NB4 (cell line): Measurements from ENCODE around the gene FASLG.
"Not testable (repeated sequence)": the region's sequence is repeated elsewhere in the genome, so short reads cannot be mapped to it uniquely, and the experiment has no call there.

Experiments used
- DNase-seq: peaks from one replicate; pipeline ENCODE4 v3.0.0; 2010; ENCODE audit warnings: low read depth
- H3K4me3 ChIP-seq: one replicate; pipeline ENCODE4 v1.5.1; 2011; ENCODE audit warnings: mild to moderate bottlenecking, low read depth, low read length, moderate library complexity
- CTCF ChIP-seq: IDR thresholded peaks from one replicate; pipeline ENCODE4 v1.5.1; 2012; ENCODE audit warnings: low read depth, low read length
- MYC ChIP-seq: IDR thresholded peaks from 2 replicates; pipeline ENCODE4 v1.6.1; 2011; ENCODE audit warnings: low read depth, low read length
- POLR2A ChIP-seq: IDR thresholded peaks from 2 replicates; pipeline ENCODE4 v1.6.1; 2011; ENCODE audit warnings: mild to moderate bottlenecking; ENCODE audit not compliant: insufficient read length; ENCODE audit errors: extremely low read depth
- TF ChIP-seq, protein P1 (sequence below): IDR thresholded peaks from 2 replicates; pipeline ENCODE4 v1.6.1; 2011; ENCODE audit warnings: low read depth, low read length

The FASLG gene

GRCh38 chr1:172686143-172686542 lies 27.2 kb downstream of the FASLG start:
- DNase-seq, result no peak
- TF ChIP-seq POLR2A (no peak), CTCF (no peak), MYC (no peak)
- TF ChIP-seq, protein P1, sequence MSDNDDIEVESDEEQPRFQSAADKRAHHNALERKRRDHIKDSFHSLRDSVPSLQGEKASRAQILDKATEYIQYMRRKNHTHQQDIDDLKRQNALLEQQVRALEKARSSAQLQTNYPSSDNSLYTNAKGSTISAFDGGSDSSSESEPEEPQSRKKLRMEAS, result no peak

GRCh38 chr1:172688428-172689085 lies 29.7 kb downstream of the FASLG start:
- not testable (repeated sequence) for H3K4me3 ChIP-seq, DNase-seq

More at GRCh38 chr1:172686143-172686542, 27.2 kb downstream of the FASLG start:
- no peak overlapping the region for H3K4me3 ChIP-seq

DNA sequence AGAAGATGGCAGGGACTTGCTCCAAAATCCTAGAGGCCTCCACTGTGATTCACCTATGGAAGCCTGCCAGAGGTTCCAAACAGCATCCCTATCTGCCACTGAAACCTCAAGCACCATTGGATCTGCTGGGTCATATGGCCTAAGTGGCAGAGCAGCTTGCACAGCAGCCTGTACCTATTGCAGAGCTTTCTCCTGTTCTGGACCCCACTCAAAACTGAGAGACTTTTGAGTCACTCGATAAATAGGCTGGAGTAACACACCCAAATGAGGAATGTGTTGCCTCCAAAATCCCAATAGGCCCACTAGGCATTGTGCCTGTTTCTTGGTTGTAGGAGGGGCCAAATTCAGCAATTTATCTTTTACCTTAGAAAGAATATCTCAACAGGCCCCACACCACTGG lies 32.0 kb downstream of the FASLG start:
- H3K4me3 ChIP-seq, DNase-seq: not testable (repeated sequence)

DNA sequence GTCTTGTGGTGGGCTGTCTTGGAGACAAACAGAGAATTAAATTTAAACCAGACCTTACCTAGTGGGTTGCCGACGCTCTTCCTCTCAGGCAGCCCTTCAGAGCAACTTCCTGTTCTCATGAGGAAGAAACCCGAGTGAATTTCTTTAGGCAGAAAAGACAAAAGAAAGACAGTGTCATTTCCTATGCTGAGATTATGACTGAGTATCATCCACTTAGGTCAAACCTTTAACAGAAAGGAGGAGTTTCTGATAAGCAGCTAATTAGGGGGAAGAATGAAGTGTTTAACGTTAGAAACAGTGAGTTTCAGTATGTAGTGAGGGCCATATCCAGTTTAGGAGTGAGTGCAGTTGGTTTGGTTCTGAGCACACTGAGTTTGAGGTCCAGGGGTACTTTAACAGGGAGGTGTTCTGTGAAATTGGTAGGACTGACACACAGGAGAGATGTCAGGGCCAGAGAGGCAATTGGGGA lies 38.7 kb downstream of the FASLG start:
- H3K4me3 ChIP-seq, result no peak overlapping the region
- TF ChIP-seq, protein P1, result no peak
- no peak for TF ChIP-seq MYC
- no peak for TF ChIP-seq POLR2A
- no peak for TF ChIP-seq CTCF
- peak; percentile 8 for DNase-seq

DNA sequence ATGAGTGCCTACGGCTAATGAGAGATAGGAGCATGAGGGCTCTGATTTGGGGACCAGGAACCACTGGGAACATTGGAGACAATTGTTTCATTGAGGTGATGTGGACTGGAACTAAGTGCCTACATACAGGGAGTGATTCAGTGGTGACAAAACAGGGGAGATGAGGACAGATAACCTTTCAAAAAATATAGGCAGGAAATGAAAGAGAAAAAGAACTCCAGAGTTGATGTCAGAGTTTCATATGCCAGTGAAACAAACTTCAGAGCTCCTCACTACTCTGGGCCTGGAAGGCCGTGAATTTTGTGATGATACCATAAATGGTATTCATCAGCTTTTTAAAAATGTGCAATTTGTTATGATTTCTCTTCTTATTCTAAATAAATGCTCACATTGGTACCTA lies 39.3 kb downstream of the FASLG start:
- DNase-seq, result no peak
- TF ChIP-seq CTCF (no peak), MYC (no peak), POLR2A (no peak)
- TF ChIP-seq, protein P1, result no peak

DNA sequence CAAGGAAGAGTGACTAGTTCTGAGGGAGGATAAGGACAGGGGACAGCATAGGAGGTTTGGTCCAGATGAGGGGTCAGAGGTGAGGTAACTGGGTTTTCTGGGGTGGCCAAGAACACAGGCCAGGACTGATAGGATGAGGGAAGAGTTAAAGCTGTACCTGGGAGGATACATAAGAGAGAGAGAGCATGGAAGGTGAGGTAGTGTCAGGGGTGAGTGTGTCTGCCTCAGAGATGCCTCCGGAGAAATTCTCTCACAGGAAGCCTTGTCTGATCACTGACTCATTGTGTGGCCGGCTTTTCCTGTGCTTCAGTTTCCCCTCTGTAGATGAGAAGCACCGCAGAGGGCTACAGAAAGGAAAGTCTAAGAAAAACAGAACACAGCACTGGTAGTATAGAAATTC lies 40.2 kb downstream of the FASLG start:
- TF ChIP-seq POLR2A, result no peak
- TF ChIP-seq, protein P1, result no peak
- no peak for TF ChIP-seq CTCF
- TF ChIP-seq MYC, result no peak
- H3K4me3 ChIP-seq, result no peak overlapping the region
- peak; percentile 64 for DNase-seq

More for the DNA sequence above, 39.3 kb downstream of the FASLG start:
- no peak overlapping the region for H3K4me3 ChIP-seq

- no peak for TF ChIP-seq MYC
- no peak for TF ChIP-seq CTCF
- TF ChIP-seq, protein P1, result no peak
- no peak for TF ChIP-seq POLR2A
- DNase-seq, result no peak
- H3K4me3 ChIP-seq, result no peak overlapping the region
Observed at GRCh38 chr1:172699695-172700227, 40.9 kb downstream of the FASLG start.
